NCI-H82 (cell line): Measurements from ENCODE around the gene ICA1L.
"Not testable (repeated sequence)": the region's sequence is repeated elsewhere in the genome, so short reads cannot be mapped to it uniquely, and the experiment has no call there.

Experiments used
- DNase-seq: peaks from one replicate; lab custom pipeline; 2025; lab: John Stamatoyannopoulos, UW

The ICA1L gene

GRCh38 chr2:202847693-202848524, 23.7 kb downstream of the ICA1L start:
- no peak for DNase-seq

GRCh38 chr2:202844656-202845055, 26.9 kb downstream of the ICA1L start:
- DNase-seq, result no peak

- DNase-seq, result no peak
Observed at GRCh38 chr2:202842690-202843089, 28.9 kb downstream of the ICA1L start.

GRCh38 chr2:202841090-202841867, 30.3 kb downstream of the ICA1L start:
- peak; percentile 44 for DNase-seq

GRCh38 chr2:202831242-202832220, 40.0 kb downstream of the ICA1L start:
- peak; percentile 55 for DNase-seq

- no peak for DNase-seq
Observed at GRCh38 chr2:202824901-202825300, 46.7 kb downstream of the ICA1L start.

- DNase-seq, result peak; percentile 45
Observed at GRCh38 chr2:202822411-202822810, 49.2 kb downstream of the ICA1L start.

GRCh38 chr2:202821206-202822160, 50.1 kb downstream of the ICA1L start:
- no peak for DNase-seq

- DNase-seq, result no peak
Observed at GRCh38 chr2:202818321-202818720, 53.2 kb downstream of the ICA1L start.

- no peak for DNase-seq
Observed at GRCh38 chr2:202817771-202818170, 53.8 kb downstream of the ICA1L start.

GRCh38 chr2:202815548-202816360, 55.8 kb downstream of the ICA1L start:
- no peak for DNase-seq

GRCh38 chr2:202814226-202814625, 57.3 kb downstream of the ICA1L start:
- DNase-seq, result no peak

- no peak for DNase-seq
Observed at GRCh38 chr2:202813387-202813786, 58.2 kb downstream of the ICA1L start.

- DNase-seq, result no peak
Observed at GRCh38 chr2:202808754-202809153, 62.8 kb downstream of the ICA1L start.

GRCh38 chr2:202807431-202808138, 64.0 kb downstream of the ICA1L start:
- not testable (repeated sequence) for DNase-seq

- DNase-seq, result peak; percentile 36
Observed at GRCh38 chr2:202805911-202806310, 65.7 kb downstream of the ICA1L start.

GRCh38 chr2:202797944-202798343, 73.6 kb downstream of the ICA1L start:
- DNase-seq, result no peak

GRCh38 chr2:202790676-202791075, 80.9 kb downstream of the ICA1L start:
- no peak for DNase-seq

- DNase-seq, result peak; percentile 41
Observed at GRCh38 chr2:202786842-202787241, 84.7 kb downstream of the ICA1L start.
